GM12878 (cell line): ENCODE data around the gene PLET1.

ENCODE experiments used
- CREB1 ChIP-seq: IDR thresholded peaks from 2 replicates; pipeline ENCODE4 v1.6.1; 2012; ENCODE audit warnings: low read depth, mild to moderate bottlenecking, inconsistent platforms
- KDM1A ChIP-seq: fragments of 200-600 bp; sonication (generic); IDR thresholded peaks from 2 replicates; pipeline ENCODE4 v1.6.1; 2016; ENCODE audit warnings: borderline replicate concordance
- POLR2AphosphoS5 ChIP-seq: IDR thresholded peaks from 2 replicates; pipeline ENCODE4 v1.6.1; 2011; ENCODE audit warnings: mild to moderate bottlenecking, low read length, inconsistent platforms
- RELA ChIP-seq: fragments of 450-650 bp; IDR thresholded peaks from 2 replicates; pipeline ENCODE4 v1.8.0; 2014; ENCODE audit warnings: borderline replicate concordance; ENCODE audit not compliant: partially characterized antibody
- TF ChIP-seq, protein P1 (sequence below), 3 experiments: IDR thresholded peaks in 2 of 3; conservative IDR thresholded peaks in 1 of 3; 2 replicates each; pipeline ENCODE4 v1.5.1; 2011; ENCODE audit warnings: low read depth in 3 of 3, low read length in 3 of 3, mild to moderate bottlenecking in 3 of 3, control low read depth in 2 of 3, moderate library complexity in 2 of 3, inconsistent platforms in 1 of 3, mixed read lengths in 1 of 3; ENCODE audit not compliant: control insufficient read depth in 2 of 3, insufficient read depth in 1 of 3; ENCODE audit errors: extremely low read depth in 1 of 3

DNA sequence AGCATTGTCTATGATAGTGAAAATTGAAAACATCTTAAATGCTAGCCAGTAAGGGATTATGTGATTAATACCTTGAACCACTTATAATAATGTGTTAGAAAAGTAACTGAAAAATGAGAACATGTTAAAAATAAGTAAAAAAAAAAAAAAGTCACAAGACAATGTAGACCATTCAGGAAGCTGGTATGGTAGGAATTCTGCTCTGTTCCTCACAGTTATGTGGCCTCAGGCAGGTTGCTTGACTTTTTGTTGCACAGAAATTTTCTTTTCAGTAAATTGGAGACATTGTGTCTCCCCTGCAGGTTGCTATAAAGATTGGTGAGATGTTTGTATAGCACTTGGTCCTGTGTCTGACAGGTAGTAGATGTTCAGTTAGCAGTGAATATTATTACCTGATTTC lies 17.3 kb upstream of the PLET1 start:
- no peak for TF ChIP-seq RELA
- TF ChIP-seq KDM1A: no peak
- TF ChIP-seq, protein P1, sequence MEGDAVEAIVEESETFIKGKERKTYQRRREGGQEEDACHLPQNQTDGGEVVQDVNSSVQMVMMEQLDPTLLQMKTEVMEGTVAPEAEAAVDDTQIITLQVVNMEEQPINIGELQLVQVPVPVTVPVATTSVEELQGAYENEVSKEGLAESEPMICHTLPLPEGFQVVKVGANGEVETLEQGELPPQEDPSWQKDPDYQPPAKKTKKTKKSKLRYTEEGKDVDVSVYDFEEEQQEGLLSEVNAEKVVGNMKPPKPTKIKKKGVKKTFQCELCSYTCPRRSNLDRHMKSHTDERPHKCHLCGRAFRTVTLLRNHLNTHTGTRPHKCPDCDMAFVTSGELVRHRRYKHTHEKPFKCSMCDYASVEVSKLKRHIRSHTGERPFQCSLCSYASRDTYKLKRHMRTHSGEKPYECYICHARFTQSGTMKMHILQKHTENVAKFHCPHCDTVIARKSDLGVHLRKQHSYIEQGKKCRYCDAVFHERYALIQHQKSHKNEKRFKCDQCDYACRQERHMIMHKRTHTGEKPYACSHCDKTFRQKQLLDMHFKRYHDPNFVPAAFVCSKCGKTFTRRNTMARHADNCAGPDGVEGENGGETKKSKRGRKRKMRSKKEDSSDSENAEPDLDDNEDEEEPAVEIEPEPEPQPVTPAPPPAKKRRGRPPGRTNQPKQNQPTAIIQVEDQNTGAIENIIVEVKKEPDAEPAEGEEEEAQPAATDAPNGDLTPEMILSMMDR (IDR thresholded peaks at IDR 0.05 in 2 of 3, conservative IDR thresholded peaks at IDR 0.05 in 1 of 3; ENCODE audit: control insufficient read depth in 2 of 3, extremely low read depth in 1 of 3, insufficient read depth in 1 of 3, low read depth in 3 of 3, low read length in 3 of 3): no peak
- TF ChIP-seq CREB1: no peak
- no peak for TF ChIP-seq POLR2AphosphoS5
